K562 (cell line): Measurements from ENCODE around the gene ACSS1. TPM values are rescaled to one million over a fixed set of nuclear protein-coding genes. Genes with fewer than 3 reads are reported as not detected.

Experiments
- ATAC-seq: fragments of 200-7000 bp; cut with Tn5 transposase; 3 replicates; pipeline ENCODE4 v1.9.1; 2020; ENCODE audit warnings: moderate library complexity
- BruUV-seq: library from RNA; stranded (reverse); fragments of 400-500 nt; replicated peaks from 2 replicates; lab custom pipeline; 2021; lab: Mats Ljungman, UMichigan
- CTCF ChIA-PET: fragments of 300-600 bp; formaldehyde crosslinking; extraction: SDS; loops from one replicate; lab custom pipeline; 2021; ENCODE audit warnings: low intra/inter-chr PET ratio; lab: Yijun Ruan, JAX
- POLR2A ChIA-PET: fragments of 300-600, 350-650 bp; sonication (Branson Sonifier 250); formaldehyde crosslinking; extraction: SDS; loops from one replicate; lab custom pipeline; 2021; ENCODE audit warnings: antibody characterized with exemption, inconsistent platforms; lab: Yijun Ruan, JAX
- DNase-seq, 4 experiments: peaks; one replicate each; pipeline versions ENCODE4 v3.0.0 to v3.0.0-alpha.2; 2011 to 2018; ENCODE audit warnings: low spot score in 3 of 4, mixed read lengths in 3 of 4; ENCODE audit errors: extremely low read depth in 1 of 4
- FAIRE-seq: peaks from 2 replicates; lab custom pipeline; 2011; peaks lifted over from hg19 to GRCh38; lab: Jason Lieb, UNC
- H2AFZ ChIP-seq: 2 replicates; pipeline ENCODE4 v1.6.0; 2011; ENCODE audit warnings: low read depth, low read length, control low read depth, inconsistent platforms
- H3K27ac ChIP-seq: fragments of 200-600 bp; 3 replicates; pipeline ENCODE4 v1.8.0; 2011; ENCODE audit warnings: low read depth, mild to moderate bottlenecking, control low read depth, inconsistent platforms, low read length, moderate library complexity, mixed read lengths; ENCODE audit errors: extremely low read depth
- H3K27me3 ChIP-seq, 2 experiments: fragments of 300-600 bp in 1 of 2; 2 replicates in 1 of 2; 3 replicates in 1 of 2; pipeline versions ENCODE4 v1.6.0 to v1.8.0; 2011; ENCODE audit warnings: inconsistent platforms in 2 of 2, low read length in 2 of 2, mild to moderate bottlenecking in 1 of 2, mixed read lengths in 1 of 2, moderate library complexity in 1 of 2; ENCODE audit not compliant: control insufficient read depth in 2 of 2, insufficient read depth in 2 of 2
- H3K36me3 ChIP-seq: fragments of 300-600 bp; 3 replicates; pipeline ENCODE4 v1.8.0; 2011; ENCODE audit warnings: mild to moderate bottlenecking, low read length, inconsistent platforms; ENCODE audit not compliant: control insufficient read depth, insufficient read depth
- H3K4me1 ChIP-seq, 2 experiments: fragments of 200-600 bp in 1 of 2; replicated peaks in 1 of 2; 2 replicates in 1 of 2; 3 replicates in 1 of 2; pipeline versions ENCODE4 v1.5.1 to v1.8.0; 2011; ENCODE audit warnings: inconsistent platforms in 2 of 2, low read length in 2 of 2, mild to moderate bottlenecking in 1 of 2, mixed read lengths in 1 of 2, moderate library complexity in 1 of 2; ENCODE audit not compliant: control insufficient read depth in 2 of 2, insufficient read depth in 2 of 2
- H3K4me2 ChIP-seq: 2 replicates; pipeline ENCODE4 v1.6.1; 2011; ENCODE audit warnings: low read length, control low read depth, inconsistent platforms, mixed read lengths; ENCODE audit not compliant: insufficient read depth
- H3K4me3 ChIP-seq: fragments of 200-600 bp; sonication (generic), shearing (Covaris generic); 2 replicates; pipeline ENCODE4 v1.5.1; 2016; ENCODE audit warnings: control low read depth, inconsistent platforms
- H3K79me2 ChIP-seq: fragments of 200-600 bp; 3 replicates; pipeline ENCODE4 v1.8.0; 2011; ENCODE audit warnings: low read length, inconsistent platforms; ENCODE audit not compliant: control insufficient read depth, insufficient read depth
- H3K9ac ChIP-seq, 2 experiments: 2 replicates each; pipeline versions ENCODE4 v1.6.0 to v1.6.1; 2011; ENCODE audit warnings: low read depth in 2 of 2, low read length in 2 of 2, control low read depth in 1 of 2, inconsistent platforms in 1 of 2, mild to moderate bottlenecking in 1 of 2, mixed read lengths in 1 of 2; ENCODE audit not compliant: insufficient read depth in 1 of 2
- H3K9me1 ChIP-seq: one replicate; pipeline ENCODE4 v1.6.0; 2011; ENCODE audit warnings: inconsistent platforms, mild to moderate bottlenecking, low read length, moderate library complexity; ENCODE audit not compliant: control insufficient read depth, insufficient read depth
- H3K9me3 ChIP-seq: replicated peaks from 2 replicates; pipeline ENCODE4 v1.5.1; 2011; ENCODE audit warnings: low read depth, low read length, inconsistent platforms; ENCODE audit not compliant: control insufficient read depth, insufficient read depth
- H4K20me1 ChIP-seq: replicated peaks from 2 replicates; pipeline ENCODE4 v1.6.1; 2011; ENCODE audit warnings: low read length, inconsistent platforms, mixed read lengths; ENCODE audit not compliant: control insufficient read depth, insufficient read depth
- CREB1 ChIP-seq, 2 experiments: sonication (generic) in 1 of 2; formaldehyde crosslinking in 1 of 2; IDR thresholded peaks; 2 replicates each; pipeline versions ENCODE4 v1.6.1 to v1.8.0; 2012 to 2022; ENCODE audit warnings: inconsistent platforms in 1 of 2, mild to moderate bottlenecking in 1 of 2, missing genetic modification reagents in 1 of 2, moderate library complexity in 1 of 2
- HSF4 ChIP-seq: fragments of 250-450 bp; sonication (Bioruptor Pico); IDR thresholded peaks from 2 replicates; pipeline ENCODE4 v2.1.2; 2022; ENCODE audit warnings: mild to moderate bottlenecking, moderate library complexity, borderline replicate concordance
- NCOA6 ChIP-seq: fragments of 450-650 bp; IDR thresholded peaks from 2 replicates; pipeline ENCODE4 v1.6.1; 2017; ENCODE audit warnings: mild to moderate bottlenecking
- PTTG1 ChIP-seq: fragments of 450-650 bp; IDR thresholded peaks from 2 replicates; pipeline ENCODE4 v1.6.1; 2016; ENCODE audit warnings: low read depth, mild to moderate bottlenecking, missing genetic modification characterization, missing compliant biosample characterization
- RAD51 ChIP-seq: fragments of 450-650 bp; IDR thresholded peaks from 2 replicates; pipeline ENCODE4 v1.7.1; 2016; ENCODE audit warnings: low read depth, mild to moderate bottlenecking, borderline replicate concordance
- RBM22 ChIP-seq: fragments of 200-400 bp; formaldehyde crosslinking; IDR thresholded peaks from 2 replicates; pipeline ENCODE4 v1.6.1; 2018; ENCODE audit warnings: low read length, low read depth; ENCODE audit not compliant: poor library complexity, severe bottlenecking
- ZNF12 ChIP-seq: sonication (generic); formaldehyde crosslinking; IDR thresholded peaks from 2 replicates; pipeline ENCODE4 v1.4.0; 2020; ENCODE audit warnings: mild to moderate bottlenecking, missing genetic modification reagents
- ZNF146 ChIP-seq: IDR thresholded peaks from one replicate; pipeline ENCODE4 v1.6.1; 2018; ENCODE audit warnings: missing compliant biosample characterization; ENCODE audit not compliant: unreplicated experiment
- ZNF184 ChIP-seq: sonication (generic); formaldehyde crosslinking; IDR thresholded peaks from 2 replicates; pipeline ENCODE4 v1.5.0; 2020; ENCODE audit warnings: missing genetic modification reagents
- ZNF583 ChIP-seq: fragments of 250-450 bp; sonication (Bioruptor Pico); IDR thresholded peaks from 2 replicates; pipeline ENCODE4 v1.4.0; 2020
- WGBS: fragments of 100-300 bp; shearing (Covaris generic); methylation state at CpG from one replicate; pipeline ENCODE4 v1.1.6; 2016; ENCODE audit warnings: low coverage, mixed read lengths; ENCODE audit not compliant: insufficient coverage; ENCODE audit errors: missing lambda C conversion rate; 5-methylcytosine and 5-hydroxymethylcytosine counted together
- in situ Hi-C: fragments of 300-500 bp; cut with MboI; formaldehyde crosslinking; loops from 4 replicates; pipeline ENCODE4 v1.15.0; 2018; ENCODE audit warnings: inconsistent platforms, mixed read lengths
- intact Hi-C: fragments of 100-400 bp; cut with micrococcal nuclease; formaldehyde crosslinking; loops from 2 replicates; pipeline ENCODE4 v1.14.2; 2022
- polyA plus RNA-seq, 8 experiments: library from polyadenylated mRNA; depleted of rRNA in 4 of 8; stranded (reverse) in 5 of 8; unstranded in 3 of 8; fragments of >200 nt; fragmentation: Nextera tagmentation in 2 of 8; fragmentation: Illumina TruSeq in 1 of 8; extraction: Ambion mirVana in 2 of 8; extraction: Trizol in 1 of 8; gene quantifications; 2 replicates each; pipeline versions ENCODE4 v1.2.1 to v1.2.3, GENCODE V29; 2011 to 2014; ENCODE audit warnings: inconsistent platforms in 1 of 8, missing spikeins in 1 of 8
- total RNA-seq, 7 experiments: library from RNA; depleted of rRNA in 6 of 7; stranded (reverse); fragments of >200 nt in 6 of 7; fragmentation: Illumina TruSeq in 2 of 7; extraction: Trizol in 2 of 7; gene quantifications; 2 replicates each; pipeline versions ENCODE4 v1.2.1 to v1.2.3, GENCODE V29; 2011 to 2021; ENCODE audit warnings: low replicate concordance in 1 of 7
- TF ChIP-seq, protein P1 (sequence below): sonication (generic); formaldehyde crosslinking; IDR thresholded peaks from 2 replicates; pipeline ENCODE4 v1.8.1; 2022; ENCODE audit warnings: missing genetic modification reagents
- TF ChIP-seq, protein P2 (sequence below), 2 experiments: fragments of 450-650 bp; conservative IDR thresholded peaks; 2 replicates each; pipeline ENCODE4 v1.6.1; 2017; ENCODE audit warnings: mild to moderate bottlenecking in 2 of 2, moderate library complexity in 2 of 2
- TF ChIP-seq, protein P3 (sequence below): fragments of 250-450 bp; sonication (Bioruptor Pico); IDR thresholded peaks from 2 replicates; pipeline ENCODE4 v1.8.0; 2021; ENCODE audit warnings: moderate library complexity, mild to moderate bottlenecking, inconsistent platforms
- TF ChIP-seq, protein P4 (sequence below): sonication (generic); formaldehyde crosslinking; IDR thresholded peaks from 2 replicates; pipeline ENCODE4 v1.8.0; 2023; ENCODE audit warnings: mild to moderate bottlenecking, missing genetic modification reagents

Gene ACSS1
- total and polyA plus RNA-seq, 9 of the 15 experiments (the other 6 are each of a cell fraction or from before 2014, with no cell fraction given), result 0.07 to 2.1 (median 0.27) TPM; not detected in 3

DNA sequence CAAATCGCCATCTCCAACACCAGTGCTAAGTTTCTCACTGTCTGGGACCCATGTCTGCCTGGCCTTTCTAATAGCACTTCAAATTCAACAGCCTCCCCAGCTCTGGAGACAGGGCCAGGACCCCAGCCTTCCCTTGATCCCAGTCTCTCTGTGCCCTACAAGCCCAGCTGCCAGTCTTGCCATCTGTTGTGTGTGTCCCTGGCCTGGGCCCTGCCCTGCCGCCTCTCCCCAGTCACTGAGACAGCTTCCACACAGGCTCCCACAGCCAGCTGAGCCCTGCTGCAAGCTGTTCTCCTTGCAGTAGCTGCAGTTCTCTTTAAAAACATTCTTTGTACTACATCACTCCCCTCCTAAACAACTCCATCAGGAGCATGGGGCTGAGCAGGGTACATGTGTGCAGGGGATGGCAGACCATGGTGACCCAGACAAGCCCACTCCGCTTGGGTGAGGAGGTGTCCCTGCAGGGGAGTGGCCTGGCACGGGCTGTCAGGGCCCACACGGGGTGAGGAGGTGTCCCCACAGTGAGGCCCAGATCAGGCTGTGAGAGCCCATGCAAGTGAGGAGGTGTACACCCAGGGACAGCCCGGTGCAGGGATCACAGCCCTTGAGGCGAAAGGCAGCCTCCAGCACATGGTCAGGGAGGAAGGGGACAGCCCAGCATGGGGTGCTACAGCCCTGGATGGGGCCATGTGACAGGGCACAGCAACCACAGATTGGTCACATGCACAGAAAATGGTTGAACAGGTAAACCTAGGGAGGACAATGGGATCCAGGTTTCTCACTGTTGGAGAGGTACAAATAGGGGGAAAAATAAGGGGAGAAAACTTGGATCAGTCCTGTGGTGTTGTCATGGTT, 92.6 kb downstream of the ACSS1 start (continued):
- TF ChIP-seq, protein P1, sequence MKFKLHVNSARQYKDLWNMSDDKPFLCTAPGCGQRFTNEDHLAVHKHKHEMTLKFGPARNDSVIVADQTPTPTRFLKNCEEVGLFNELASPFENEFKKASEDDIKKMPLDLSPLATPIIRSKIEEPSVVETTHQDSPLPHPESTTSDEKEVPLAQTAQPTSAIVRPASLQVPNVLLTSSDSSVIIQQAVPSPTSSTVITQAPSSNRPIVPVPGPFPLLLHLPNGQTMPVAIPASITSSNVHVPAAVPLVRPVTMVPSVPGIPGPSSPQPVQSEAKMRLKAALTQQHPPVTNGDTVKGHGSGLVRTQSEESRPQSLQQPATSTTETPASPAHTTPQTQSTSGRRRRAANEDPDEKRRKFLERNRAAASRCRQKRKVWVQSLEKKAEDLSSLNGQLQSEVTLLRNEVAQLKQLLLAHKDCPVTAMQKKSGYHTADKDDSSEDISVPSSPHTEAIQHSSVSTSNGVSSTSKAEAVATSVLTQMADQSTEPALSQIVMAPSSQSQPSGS, result no peak
- TF ChIP-seq, protein P2, sequence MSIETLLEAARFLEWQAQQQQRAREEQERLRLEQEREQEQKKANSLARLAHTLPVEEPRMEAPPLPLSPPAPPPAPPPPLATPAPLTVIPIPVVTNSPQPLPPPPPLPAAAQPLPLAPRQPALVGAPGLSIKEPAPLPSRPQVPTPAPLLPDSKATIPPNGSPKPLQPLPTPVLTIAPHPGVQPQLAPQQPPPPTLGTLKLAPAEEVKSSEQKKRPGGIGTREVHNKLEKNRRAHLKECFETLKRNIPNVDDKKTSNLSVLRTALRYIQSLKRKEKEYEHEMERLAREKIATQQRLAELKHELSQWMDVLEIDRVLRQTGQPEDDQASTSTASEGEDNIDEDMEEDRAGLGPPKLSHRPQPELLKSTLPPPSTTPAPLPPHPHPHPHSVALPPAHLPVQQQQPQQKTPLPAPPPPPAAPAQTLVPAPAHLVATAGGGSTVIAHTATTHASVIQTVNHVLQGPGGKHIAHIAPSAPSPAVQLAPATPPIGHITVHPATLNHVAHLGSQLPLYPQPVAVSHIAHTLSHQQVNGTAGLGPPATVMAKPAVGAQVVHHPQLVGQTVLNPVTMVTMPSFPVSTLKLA (conservative IDR thresholded peaks at IDR 0.05), result no peak
- no peak for TF ChIP-seq NCOA6
- TF ChIP-seq PTTG1 (tag), result no peak

DNA sequence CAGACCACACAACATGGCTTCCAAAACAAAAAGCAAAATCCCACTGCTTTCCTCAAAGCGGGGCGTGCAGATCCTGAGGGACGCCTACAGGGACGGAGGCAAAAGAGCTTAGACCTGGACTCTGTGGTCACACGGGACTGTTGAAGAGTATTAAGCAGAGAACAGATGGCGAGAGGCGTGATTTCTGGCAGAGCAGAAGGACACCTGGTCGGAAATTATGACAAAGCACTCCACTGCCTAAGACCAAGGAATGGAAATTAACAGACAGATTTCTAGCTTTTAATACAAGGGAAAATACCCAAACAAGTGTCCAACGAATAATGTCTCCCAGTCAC, 93.5 kb downstream of the ACSS1 start:
- FAIRE-seq, result no peak
- no peaks in the 10 kb centered on the region for H3K9me3 ChIP-seq
- TF ChIP-seq, protein P3, sequence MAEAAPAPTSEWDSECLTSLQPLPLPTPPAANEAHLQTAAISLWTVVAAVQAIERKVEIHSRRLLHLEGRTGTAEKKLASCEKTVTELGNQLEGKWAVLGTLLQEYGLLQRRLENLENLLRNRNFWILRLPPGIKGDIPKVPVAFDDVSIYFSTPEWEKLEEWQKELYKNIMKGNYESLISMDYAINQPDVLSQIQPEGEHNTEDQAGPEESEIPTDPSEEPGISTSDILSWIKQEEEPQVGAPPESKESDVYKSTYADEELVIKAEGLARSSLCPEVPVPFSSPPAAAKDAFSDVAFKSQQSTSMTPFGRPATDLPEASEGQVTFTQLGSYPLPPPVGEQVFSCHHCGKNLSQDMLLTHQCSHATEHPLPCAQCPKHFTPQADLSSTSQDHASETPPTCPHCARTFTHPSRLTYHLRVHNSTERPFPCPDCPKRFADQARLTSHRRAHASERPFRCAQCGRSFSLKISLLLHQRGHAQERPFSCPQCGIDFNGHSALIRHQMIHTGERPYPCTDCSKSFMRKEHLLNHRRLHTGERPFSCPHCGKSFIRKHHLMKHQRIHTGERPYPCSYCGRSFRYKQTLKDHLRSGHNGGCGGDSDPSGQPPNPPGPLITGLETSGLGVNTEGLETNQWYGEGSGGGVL (CRISPR knock-in tag), result no peak
- no peak for TF ChIP-seq ZNF184 (CRISPR knock-in tag)
- TF ChIP-seq RAD51, result no peak
- no peak for TF ChIP-seq CREB1 (IDR thresholded peaks at IDR 0.05)
- TF ChIP-seq CREB1 (CRISPR knock-in tag; IDR thresholded peaks at IDR 0.05), result no peak
- TF ChIP-seq HSF4 (CRISPR knock-in tag), result no peak
- TF ChIP-seq, protein P4, sequence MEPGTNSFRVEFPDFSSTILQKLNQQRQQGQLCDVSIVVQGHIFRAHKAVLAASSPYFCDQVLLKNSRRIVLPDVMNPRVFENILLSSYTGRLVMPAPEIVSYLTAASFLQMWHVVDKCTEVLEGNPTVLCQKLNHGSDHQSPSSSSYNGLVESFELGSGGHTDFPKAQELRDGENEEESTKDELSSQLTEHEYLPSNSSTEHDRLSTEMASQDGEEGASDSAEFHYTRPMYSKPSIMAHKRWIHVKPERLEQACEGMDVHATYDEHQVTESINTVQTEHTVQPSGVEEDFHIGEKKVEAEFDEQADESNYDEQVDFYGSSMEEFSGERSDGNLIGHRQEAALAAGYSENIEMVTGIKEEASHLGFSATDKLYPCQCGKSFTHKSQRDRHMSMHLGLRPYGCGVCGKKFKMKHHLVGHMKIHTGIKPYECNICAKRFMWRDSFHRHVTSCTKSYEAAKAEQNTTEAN (CRISPR knock-in tag), result no peak
- TF ChIP-seq ZNF12 (CRISPR knock-in tag), result no peak
- TF ChIP-seq ZNF146 (CRISPR knock-in tag), result no peak
- TF ChIP-seq RBM22, result no peak
- TF ChIP-seq ZNF583 (CRISPR knock-in tag), result no peak

More for the DNA sequence above, 93.5 kb downstream of the ACSS1 start:
- ATAC-seq (no peak), DNase-seq (no peak)
- Histone ChIP-seq H3K4me1 (no peaks in the 10 kb centered on the region), H2AFZ (no peak overlapping the region), H3K9ac (no peak overlapping the region), H3K4me2 (no peak overlapping the region), H4K20me1 (no peaks in the 10 kb centered on the region), H3K4me3 (no peak overlapping the region), H3K9me1 (no peaks in the 10 kb centered on the region), H3K79me2 (no peaks in the 10 kb centered on the region), H3K27ac (no peak overlapping the region), H3K36me3 (peaks cover 29% of the 10 kb centered on the region; the same call in 2 of the 3 replicates), H3K27me3 (no peaks in the 10 kb centered on the region)
- ChIA-PET CTCF (no interaction called here), POLR2A (no interaction called here)
- intact Hi-C loops, result no loop called here
- in situ Hi-C loops, result no loop called here
- 87% methylated on average over 9 of the region's 9 CpGs for WGBS
- BruUV-seq, result no TSS peak
